Uterus (tissue), 4 donors: Measurements from ENCODE around the gene PTPRN2. TPM values are rescaled to one million over a fixed set of nuclear protein-coding genes. Genes with fewer than 3 reads are reported as not detected.

Experiments
- DNase-seq, 2 donors: peaks; one replicate each; pipeline ENCODE4 v3.0.0-alpha.2; 2019 to 2020
- H3K27ac ChIP-seq, 2 donors: fragments of 200-600 bp; sonication (generic); 1 replicate in 1 of 2; 2 replicates in 1 of 2; pipeline ENCODE4 v1.5.1; 2016 to 2018
- H3K27me3 ChIP-seq, 2 donors: fragments of 200-600 bp; sonication (generic); one replicate each; pipeline ENCODE4 v1.5.1; 2018 to 2019; ENCODE audit warnings: control low read depth in 1 of 2
- H3K36me3 ChIP-seq, 2 donors: fragments of 200-600 bp; sonication (generic); one replicate each; pipeline ENCODE4 v1.5.1; 2019; ENCODE audit warnings: control low read depth in 1 of 2
- H3K4me1 ChIP-seq, 2 donors: fragments of 200-600 bp; sonication (generic); one replicate each; pipeline ENCODE4 v1.5.1; 2018 to 2019; ENCODE audit warnings: control low read depth in 1 of 2
- H3K4me3 ChIP-seq, 2 donors: fragments of 200-600 bp; sonication (generic); 1 replicate in 1 of 2; 2 replicates in 1 of 2; pipeline ENCODE4 v1.5.1; 2018 to 2019; ENCODE audit warnings: mild to moderate bottlenecking in 1 of 2
- H3K9me3 ChIP-seq, 2 donors: fragments of 200-600 bp; sonication (generic); one replicate each; pipeline ENCODE4 v1.5.1; 2019; ENCODE audit warnings: control low read depth in 1 of 2
- POLR2A ChIP-seq, 2 donors: fragments of 450-650 bp; IDR thresholded peaks; one replicate each; pipeline ENCODE4 v1.6.1; 2016; ENCODE audit warnings: antibody characterized with exemption in 2 of 2, mild to moderate bottlenecking in 1 of 2, moderate library complexity in 1 of 2
- intact Hi-C: fragments of 100-400 bp; cut with DNase I; formaldehyde crosslinking; loops from one replicate; pipeline ENCODE4 v1.15.1; 2023; ENCODE audit warnings: low total_unique reads
- total RNA-seq, 4 donors: library from RNA; depleted of rRNA in 3 of 4; stranded (reverse); fragments of >200 nt in 3 of 4; gene quantifications; one replicate each; pipeline versions ENCODE4 v1.1.0 to v1.2.4, GENCODE V29; 2014 to 2023
- TF ChIP-seq, protein P1 (sequence below), 4 experiments: fragments of 200-600 bp in 2 of 4; fragments of 450-650 bp in 2 of 4; sonication (generic) in 2 of 4; IDR thresholded peaks; one replicate each; pipeline ENCODE4 v1.5.1; 2016 to 2019; ENCODE audit warnings: antibody characterized with exemption in 4 of 4, mild to moderate bottlenecking in 2 of 4, moderate library complexity in 1 of 4
- donor health status: DM: yes; HTN: yes; CAD: no.

PTPRN2 gene
- total RNA-seq, 4 donors from 2014 or later: 1.2 to 5.2 (median 2.3) TPM

GRCh38 chr7:158266426-158266816 lies 321.2 kb downstream of the PTPRN2 start:
- no peaks in the 10 kb centered on the region for H3K4me1 ChIP-seq
- H3K27me3 ChIP-seq: no peaks in the 10 kb centered on the region
- no peak overlapping the region for H3K4me3 ChIP-seq
- no peak for TF ChIP-seq POLR2A (IDR thresholded peaks at IDR 0.05)
- TF ChIP-seq, protein P1, sequence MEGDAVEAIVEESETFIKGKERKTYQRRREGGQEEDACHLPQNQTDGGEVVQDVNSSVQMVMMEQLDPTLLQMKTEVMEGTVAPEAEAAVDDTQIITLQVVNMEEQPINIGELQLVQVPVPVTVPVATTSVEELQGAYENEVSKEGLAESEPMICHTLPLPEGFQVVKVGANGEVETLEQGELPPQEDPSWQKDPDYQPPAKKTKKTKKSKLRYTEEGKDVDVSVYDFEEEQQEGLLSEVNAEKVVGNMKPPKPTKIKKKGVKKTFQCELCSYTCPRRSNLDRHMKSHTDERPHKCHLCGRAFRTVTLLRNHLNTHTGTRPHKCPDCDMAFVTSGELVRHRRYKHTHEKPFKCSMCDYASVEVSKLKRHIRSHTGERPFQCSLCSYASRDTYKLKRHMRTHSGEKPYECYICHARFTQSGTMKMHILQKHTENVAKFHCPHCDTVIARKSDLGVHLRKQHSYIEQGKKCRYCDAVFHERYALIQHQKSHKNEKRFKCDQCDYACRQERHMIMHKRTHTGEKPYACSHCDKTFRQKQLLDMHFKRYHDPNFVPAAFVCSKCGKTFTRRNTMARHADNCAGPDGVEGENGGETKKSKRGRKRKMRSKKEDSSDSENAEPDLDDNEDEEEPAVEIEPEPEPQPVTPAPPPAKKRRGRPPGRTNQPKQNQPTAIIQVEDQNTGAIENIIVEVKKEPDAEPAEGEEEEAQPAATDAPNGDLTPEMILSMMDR (IDR thresholded peaks at IDR 0.05): no peak
- no peak for DNase-seq
- H3K36me3 ChIP-seq: no peaks in the 10 kb centered on the region
- H3K27ac ChIP-seq: no peak overlapping the region
- H3K9me3 ChIP-seq: no peaks in the 10 kb centered on the region
- intact Hi-C loops: no loop called here

DNA sequence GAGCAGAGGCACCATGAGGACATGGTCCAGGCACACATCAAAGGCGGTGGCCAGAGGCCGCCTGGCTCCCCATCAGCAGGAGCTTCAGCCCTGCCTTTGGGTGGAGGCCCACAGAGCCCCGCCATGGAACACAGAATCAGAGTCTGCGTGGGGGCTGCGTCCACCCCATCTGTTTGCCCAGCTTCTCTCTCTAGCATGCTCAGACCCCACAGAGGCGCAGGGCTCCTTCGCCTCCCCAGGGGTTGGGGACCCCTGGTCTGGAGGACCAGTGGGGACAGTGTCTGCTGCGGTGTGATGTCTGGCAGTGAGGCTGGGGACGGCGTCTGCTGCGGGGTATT lies 321.9 kb downstream of the PTPRN2 start:
- Histone ChIP-seq H3K4me1 (no peaks in the 10 kb centered on the region), H3K27ac (no peak overlapping the region), H3K4me3 (no peak overlapping the region), H3K27me3 (no peaks in the 10 kb centered on the region), H3K36me3 (no peaks in the 10 kb centered on the region), H3K9me3 (no peaks in the 10 kb centered on the region)
- intact Hi-C loops: no loop called here
- TF ChIP-seq, protein P1 (IDR thresholded peaks at IDR 0.05): no peak
- no peak for DNase-seq

GRCh38 chr7:158264881-158265742 lies 322.5 kb downstream of the PTPRN2 start:
- H3K4me1 ChIP-seq: no peaks in the 10 kb centered on the region
- no peaks in the 10 kb centered on the region for H3K9me3 ChIP-seq
- H3K27ac ChIP-seq: no peak overlapping the region
- intact Hi-C loops: no loop called here
- TF ChIP-seq POLR2A (IDR thresholded peaks at IDR 0.05): no peak
- TF ChIP-seq, protein P1 (IDR thresholded peaks at IDR 0.05): no peak
- H3K27me3 ChIP-seq: no peaks in the 10 kb centered on the region
- no peaks in the 10 kb centered on the region for H3K36me3 ChIP-seq
- DNase-seq: no peak
- no peak overlapping the region for H3K4me3 ChIP-seq

DNA sequence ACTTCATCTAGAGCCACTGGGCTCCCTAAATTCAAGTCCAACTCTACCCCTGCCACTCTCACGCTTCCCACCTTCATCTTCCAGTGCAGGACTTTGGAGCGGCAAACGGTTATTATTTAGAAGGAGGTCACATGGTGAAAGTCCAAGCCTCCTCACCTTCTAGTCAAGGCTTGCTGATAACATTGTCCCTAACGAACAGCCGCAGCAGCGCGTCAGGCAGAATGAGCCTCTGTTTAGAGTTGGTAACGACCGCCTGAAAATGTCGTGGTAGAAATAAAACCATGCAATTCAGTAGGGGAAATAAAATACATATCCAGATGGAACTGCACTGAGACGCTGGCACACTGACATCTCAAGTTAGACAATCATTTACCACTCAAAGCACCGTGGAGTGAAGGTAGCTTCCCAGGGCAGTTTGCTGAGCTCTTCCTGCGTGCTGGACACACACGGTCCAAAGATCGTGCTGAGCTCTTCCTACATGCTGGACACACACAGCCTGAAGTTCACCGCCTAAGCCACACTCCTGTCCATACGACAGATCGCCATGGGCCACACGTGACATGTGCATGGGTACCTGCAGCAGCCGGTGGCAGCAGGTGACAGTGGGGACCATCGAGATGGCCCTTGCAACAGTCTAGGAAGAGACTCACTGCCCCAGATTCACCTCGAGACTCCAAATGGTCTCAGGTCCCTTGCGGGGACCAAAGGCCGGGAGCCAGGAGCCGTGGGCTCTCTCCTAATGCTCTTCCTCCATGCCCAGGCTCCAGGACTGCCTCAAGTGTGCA lies 323.5 kb downstream of the PTPRN2 start:
- Histone ChIP-seq H3K9me3 (no peaks in the 10 kb centered on the region), H3K4me3 (no peak overlapping the region), H3K4me1 (no peaks in the 10 kb centered on the region), H3K36me3 (no peaks in the 10 kb centered on the region), H3K27ac (no peak overlapping the region), H3K27me3 (no peaks in the 10 kb centered on the region)
- intact Hi-C loops: no loop called here
- DNase-seq: no peak
- no peak for TF ChIP-seq POLR2A (IDR thresholded peaks at IDR 0.05)
- TF ChIP-seq, protein P1 (IDR thresholded peaks at IDR 0.05): no peak
